GM18951 (cell line): ENCODE data around the gene PRDM11.
A peak's percentile ranks its signal among the peaks of the same experiment; 100 is the strongest.

ENCODE experiments used
- POLR2A ChIP-seq: IDR thresholded peaks from 4 replicates; pipeline ENCODE4 v1.6.1; 2011; ENCODE audit warnings: mild to moderate bottlenecking; ENCODE audit not compliant: insufficient read length, insufficient read depth; ENCODE audit errors: extremely low read depth
- in situ Hi-C: fragments of 300-500 bp; cut with MboI; formaldehyde crosslinking; loops from one replicate; pipeline ENCODE4 v1.12.0; 2022; ENCODE audit warnings: low sequenced_read_pairs, mixed read lengths, inconsistent platforms; ENCODE audit not compliant: unreplicated experiment

PRDM11 gene

DNA sequence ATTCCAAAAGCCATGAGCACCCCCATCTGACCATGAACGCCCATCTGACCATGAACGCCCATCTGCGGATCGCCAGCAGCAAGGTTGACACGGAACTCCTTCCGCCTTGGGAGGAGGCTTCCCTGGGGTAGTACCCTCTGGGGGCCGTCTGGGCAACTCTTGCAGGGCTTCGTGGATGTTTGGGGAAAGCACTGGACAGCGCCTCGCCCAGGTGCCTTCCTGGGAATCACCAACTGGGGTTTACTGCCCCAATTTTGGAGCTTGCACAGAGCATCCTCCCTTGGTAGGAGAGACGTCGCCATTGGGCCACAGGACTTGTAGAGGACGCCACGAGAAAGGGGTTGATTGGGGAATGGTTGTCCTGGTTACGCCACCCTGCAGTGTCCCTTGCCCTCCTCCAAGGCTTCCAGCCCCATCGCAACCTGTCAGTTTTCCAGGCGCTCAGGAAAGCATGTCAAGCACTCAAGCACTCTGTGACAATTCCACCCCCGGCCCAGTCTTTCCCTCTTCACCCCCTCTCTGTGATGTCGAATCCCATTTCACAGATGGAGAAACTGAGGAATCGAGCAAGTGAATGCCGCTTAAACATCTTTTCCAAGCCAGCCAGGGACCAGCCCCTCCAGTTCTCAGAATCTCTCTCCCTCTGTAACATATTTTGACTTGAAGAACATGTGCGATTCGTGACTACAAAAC, 914 bp upstream of the PRDM11 start:
- in situ Hi-C loops = no loop called here
- TF ChIP-seq POLR2A = no peak

DNA sequence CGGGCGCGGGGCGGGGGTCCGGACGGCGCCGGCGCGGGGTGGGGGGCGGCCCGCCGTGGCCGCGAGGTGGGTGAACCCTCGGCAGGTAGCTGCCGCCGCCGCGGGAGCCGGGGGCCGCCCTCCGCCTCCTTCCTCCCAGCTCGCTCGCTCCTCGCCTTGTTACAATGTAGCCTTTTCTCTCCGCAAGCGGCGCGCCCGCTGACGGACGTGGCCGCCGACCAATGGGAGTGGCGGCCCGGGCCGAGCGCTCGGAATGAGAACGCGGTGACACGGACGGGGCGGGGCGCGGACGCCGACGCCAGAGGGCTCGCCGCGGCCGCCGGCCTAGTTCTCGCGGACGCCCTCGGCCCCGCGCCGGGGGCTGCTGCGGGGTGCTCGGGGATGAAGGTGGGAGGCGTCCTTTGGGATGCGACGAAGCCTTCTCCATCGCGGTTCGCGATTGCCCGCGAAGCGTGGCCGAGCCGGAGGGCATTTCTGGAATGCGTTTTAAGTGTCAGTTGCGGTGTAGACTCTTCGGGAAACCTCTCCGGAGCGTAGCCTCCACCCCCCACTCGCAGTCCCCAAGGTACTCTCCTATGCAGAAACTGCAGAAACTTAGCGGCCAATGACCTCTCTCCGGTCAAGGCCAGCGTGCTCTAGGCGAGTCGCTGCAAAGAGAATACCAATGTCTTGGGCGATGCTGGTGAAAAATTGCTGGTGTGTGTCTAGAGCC, 734 bp downstream of the PRDM11 start:
- in situ Hi-C loops = no loop called here
- TF ChIP-seq POLR2A = peak; percentile 64

DNA sequence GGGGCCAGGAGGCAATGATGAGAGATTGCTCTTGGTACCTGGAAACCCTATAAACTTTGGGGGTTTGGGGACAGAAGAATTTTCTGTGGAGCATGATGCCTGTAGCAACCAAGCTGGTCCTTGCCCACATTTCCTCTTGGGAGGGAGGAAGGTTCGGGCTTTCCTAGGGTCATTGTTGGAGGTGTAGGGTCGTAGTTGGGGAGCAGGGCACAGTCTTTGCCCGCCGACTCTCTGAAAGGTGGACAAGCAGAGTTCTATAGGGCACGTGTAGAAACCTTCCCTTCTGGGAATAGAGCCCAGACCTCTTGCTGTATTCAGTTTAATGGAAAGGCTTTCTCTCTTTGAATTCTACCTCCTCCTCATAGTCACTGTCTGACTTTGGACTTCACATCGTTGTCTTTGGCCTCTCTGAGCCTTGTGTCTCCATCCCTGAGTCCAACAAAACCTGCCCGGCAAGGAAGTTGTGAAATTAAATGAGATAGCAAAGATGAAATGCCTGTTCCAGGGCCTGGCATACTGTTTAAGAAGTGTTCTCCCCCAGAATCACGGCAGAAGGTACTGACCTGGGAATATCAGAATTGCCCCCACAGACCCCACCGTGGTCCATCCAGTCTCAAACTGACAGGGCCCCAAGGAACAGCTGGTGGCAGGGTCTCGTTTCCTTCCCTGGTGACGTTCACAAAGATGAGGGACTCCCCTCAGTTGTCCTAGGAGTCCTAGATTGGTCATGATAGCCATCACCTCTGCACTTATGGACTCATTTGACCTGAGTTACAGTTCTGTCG, 1.6 kb downstream of the PRDM11 start:
- in situ Hi-C loops = no loop called here
- no peak for TF ChIP-seq POLR2A

DNA sequence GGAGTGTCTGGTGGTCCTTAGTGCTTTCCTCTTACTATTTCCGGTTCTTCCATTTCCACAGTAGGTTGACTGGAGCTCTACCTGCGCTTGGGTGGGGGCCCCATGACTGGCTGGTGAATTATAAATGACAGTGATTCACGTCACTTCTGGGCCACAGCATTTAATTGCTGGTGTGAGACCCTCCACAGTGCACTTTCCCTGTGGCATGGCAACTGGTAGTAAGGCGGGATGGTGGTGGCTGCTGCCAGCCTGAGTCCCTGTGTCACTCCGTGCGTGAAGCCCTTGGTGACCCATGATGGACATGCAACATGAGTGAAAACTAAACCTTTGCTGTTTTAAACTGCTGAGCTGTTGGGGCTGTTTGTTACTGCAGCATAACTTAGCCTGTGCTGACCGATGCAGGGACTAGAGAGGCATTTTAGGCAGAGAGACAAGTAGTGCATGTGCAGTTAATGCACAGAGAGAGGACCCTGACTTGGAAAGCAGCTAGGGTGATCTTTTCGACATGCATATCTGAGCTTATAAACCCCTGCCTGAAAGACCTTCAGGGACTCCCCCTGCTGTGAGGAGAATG, 3.1 kb downstream of the PRDM11 start:
- in situ Hi-C loops = no loop called here
- TF ChIP-seq POLR2A = no peak

DNA sequence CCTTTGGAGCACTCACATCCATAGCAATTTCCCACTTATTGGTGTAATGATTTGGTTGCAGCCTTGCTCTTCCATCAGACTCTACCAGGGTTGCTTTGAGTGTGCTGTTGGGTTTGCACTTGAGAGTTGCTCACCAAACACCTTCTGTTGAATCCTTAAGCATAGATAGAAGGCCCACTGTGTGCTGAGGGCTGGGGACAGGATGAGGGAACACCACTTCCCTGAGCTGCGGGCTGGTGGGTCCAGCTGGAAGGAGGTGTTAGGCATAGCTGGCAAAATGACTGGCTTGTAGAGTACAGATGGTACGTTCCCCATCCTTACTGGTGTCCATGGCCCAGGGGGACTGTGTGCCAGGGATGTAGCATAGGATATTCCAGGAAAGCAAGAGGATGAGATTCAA, 3.9 kb downstream of the PRDM11 start:
- TF ChIP-seq POLR2A = no peak
- in situ Hi-C loops = no loop called here

DNA sequence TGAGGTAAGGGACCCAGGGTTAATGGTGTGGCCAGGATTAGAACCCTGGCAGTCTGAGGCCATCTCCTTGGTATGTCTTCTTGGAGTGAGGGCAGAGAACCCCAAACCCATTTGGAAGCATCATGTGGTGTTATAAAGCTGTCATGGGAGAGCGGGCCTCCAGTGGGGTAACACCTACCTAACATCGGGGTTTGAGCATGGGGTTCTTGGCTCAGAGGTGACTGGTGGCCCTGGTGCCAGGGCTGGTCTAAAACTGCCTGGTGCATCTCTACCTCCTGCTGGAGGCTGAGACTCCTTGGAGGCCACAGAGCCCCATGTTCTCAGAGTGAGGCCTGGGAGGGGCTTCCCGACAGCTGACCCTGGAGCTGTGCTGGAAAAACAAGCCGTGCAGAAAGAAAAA, 4.5 kb downstream of the PRDM11 start:
- TF ChIP-seq POLR2A = no peak
- in situ Hi-C loops = no loop called here

DNA sequence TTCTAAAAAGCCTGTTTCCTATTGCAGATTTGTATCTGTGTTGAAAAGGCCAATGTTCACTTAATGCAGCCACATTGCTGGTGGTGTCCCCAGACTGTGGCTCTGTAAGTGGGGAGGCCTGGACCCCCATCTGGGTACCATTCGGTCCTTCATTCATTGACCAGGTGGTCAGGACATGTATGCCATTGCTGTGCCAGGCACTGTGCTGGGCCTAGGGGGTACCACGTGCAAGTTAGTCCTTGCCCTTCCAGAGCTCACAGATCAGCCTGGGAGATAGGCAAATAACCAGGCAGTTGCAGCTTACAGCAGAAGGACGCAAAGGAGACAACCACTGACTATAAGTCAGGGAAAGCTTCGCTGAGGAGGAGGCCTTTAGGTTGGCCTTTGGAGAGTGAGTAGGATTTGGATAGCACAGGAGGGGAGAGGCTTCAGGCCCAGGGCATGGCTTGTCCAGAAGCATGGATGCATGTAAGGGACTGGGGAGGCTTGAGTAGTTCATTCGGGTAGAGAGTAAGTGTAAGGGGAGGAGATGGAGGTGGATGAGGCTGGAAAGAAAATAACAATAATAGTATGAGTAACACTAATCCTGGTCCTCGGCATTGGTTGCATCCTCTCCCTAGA, 5.0 kb downstream of the PRDM11 start:
- in situ Hi-C loops = no loop called here
- no peak for TF ChIP-seq POLR2A

DNA sequence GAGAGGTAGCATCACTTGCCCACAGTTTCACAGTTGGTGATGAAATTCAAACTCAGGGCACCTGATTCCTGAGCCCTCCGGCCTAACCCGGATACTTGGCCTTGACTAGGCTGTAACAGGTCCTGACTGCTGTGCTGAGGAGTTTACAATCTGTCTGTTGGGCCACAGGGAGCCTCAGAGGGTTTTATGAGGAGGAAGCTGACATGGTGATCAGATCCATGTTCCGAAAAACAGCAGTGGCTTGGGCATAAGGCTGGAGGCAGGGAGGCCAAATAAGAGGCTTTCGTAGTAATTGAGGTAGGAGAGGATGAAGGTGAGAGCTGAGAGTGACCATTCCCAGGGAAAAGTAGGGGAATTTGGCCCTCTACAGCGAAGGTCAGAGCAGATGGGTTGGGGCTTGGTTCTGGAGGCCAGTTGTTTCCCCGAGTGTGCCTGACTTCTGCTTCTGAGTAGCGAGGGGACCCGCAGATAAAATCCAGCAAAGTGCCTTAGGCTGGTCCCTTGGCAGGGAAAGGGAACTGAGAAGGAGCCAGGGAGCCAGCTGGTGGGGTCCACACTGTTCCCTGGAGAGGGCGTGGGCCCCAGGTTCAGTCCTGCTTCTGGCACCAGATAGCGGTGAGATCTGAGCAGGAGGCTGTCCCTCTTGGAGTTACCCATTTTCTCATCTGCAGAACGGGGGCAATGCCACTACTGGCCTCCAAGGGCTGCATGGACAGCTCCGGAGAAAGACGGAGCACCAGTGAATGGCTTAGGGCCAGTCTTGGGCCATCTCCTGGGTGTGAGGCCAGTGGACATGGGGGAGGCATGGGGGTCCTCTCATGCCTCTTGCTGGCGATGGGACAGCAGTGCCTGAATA, 6.5 kb downstream of the PRDM11 start:
- no peak for TF ChIP-seq POLR2A
- in situ Hi-C loops = no loop called here

DNA sequence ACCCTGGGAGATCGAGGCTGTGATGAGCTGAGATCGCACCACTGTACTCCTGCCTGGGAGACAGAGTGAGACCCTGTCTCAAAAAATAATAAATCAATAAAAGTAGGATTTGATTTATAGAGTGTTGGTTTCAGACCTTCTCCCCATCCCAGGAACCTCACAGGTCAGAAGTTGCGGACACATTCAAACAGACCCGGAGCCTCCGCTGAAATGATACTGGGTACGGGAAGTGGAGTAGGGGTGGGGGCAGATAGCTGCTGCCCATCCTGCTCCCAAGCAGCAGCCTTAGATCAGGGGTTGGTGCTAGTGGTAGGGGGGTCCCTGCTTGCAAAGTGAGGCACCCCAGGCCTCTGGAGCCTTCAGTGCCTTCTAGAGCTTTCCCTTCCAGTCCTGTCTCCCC, 7.8 kb downstream of the PRDM11 start:
- TF ChIP-seq POLR2A = no peak

DNA sequence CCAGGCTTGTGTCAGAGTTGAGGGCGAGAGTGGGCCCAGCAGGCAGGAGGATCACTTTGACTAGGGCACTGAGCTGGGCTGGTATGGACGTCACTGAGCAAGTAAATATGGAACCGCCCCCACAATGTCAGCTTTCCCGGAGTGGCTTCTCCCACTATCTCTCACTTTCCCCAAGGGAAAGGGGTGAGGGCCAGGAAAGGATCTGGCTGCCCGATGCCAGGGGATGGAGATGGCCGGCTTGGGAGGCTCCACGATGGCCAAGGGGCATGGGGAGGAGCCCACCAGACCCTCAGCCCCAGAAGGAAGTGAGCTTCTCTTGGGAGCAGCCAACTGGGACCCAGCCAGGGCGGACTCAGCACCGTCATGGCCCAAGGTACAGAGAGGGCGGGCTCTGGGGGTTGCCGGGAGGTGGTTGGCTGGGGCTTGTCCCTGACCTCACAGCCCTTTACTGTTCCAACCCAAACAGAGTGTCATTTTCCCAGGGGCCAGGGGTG, 8.7 kb downstream of the PRDM11 start:
- no peak for TF ChIP-seq POLR2A
- in situ Hi-C loops = no loop called here

More for the DNA sequence above, 7.8 kb downstream of the PRDM11 start:
- in situ Hi-C loops = no loop called here

DNA sequence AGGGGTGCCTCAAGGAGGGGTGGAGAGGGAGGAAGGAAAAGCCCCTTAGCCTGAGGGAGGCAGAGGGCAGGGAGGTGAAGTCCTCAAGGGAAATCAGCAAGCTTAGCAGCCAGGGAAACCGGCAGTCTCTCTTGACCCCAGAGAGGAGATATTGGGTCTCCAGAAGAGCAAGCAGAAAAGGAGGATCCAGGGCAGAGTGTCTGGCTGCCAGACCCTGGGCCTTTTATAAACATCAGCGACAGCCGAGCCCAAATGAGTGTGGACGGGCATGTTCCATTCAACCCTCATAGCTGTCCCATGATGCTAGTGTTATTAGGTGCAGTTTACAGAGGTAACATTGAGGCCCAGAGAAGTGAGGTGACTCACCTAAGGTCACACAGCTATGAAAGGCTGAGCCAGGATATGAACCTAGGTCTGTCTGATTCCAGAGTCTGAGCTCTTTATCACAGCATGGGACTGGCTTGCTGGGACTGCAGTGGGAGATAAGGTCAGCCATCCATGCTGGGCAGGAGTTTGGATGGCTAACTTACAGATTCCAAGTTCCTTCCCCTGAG, 9.3 kb downstream of the PRDM11 start:
- in situ Hi-C loops = no loop called here
- no peak for TF ChIP-seq POLR2A

DNA sequence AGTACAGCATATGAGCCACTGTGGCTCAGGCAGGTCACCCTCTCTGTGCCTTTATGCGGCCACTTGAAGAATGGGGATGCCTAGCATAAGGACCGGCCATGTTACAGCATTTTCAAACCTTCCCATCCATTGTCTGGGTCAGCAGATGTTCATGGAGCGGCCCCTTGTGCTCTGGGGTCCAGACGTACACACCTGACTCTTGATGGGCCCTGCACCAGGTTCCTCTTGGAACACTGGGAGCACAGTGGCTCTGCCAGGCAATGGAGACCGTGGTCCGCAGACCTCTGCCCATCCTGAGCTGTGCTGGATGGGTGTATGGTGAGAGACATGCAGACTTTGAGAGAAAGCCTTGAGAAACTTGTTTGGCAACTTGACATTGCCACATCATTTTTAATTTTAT, 9.8 kb downstream of the PRDM11 start:
- in situ Hi-C loops = no loop called here
- no peak for TF ChIP-seq POLR2A

DNA sequence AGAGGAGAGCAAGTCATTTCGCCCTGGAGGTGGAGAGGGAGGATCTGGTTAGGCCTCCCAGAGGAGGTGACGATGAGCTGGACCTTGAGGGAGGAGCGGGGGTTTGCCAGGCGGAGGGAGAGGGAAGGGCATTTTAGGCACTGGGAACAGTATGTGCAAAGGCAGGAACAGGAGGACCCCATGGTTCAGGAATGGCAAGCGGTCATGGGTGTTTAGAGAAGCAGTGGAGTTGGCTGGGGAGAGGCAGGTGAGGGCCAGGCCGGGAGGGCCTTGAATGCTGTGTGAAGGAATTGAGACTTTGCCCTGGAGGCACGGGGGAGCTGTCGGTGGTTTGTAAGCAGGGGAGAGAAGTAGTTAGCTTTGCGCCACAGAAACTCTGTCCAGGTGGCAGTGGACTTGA, 10.3 kb downstream of the PRDM11 start:
- in situ Hi-C loops = no loop called here
- no peak for TF ChIP-seq POLR2A
